ENCODE data around the gene TLR3.
"Not testable (repeated sequence)": the region's sequence is repeated elsewhere in the genome, so short reads cannot be mapped to it uniquely, and the experiment has no call there.

Gene TLR3

DNA sequence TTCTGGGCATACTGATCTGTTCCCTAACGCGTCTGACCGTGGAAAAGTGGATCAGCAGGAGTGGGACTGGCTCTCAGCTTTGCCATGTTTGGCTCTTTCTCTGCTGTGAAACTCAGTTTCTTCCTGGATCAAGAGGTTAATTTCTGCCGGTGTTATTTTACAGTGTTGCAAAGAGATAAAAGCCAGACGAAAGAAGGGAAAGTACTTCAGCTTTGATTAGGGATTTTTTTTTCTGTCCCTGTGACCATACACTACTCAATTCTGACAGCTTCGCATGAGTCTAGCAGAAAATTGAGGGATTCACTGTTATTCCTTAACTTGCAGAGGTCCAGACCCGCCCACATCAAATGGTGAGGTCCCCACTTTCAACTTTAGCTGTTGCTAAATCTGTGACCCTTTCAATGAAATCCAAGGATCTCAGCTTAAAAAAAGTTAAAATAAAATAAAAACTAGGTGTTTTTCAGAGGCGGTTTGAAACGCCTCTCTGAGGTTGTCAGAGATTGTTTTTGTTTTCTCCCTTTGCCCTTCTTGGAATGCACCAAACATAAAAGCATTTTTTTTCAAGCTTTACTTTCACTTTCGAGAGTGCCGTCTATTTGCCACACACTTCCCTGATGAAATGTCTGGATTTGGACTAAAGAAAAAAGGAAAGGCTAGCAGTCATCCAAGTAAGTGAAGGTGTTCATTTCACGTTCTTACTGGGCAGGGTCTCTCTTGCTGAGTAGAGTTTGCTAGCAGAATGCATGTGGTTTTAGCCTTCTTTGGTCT is at the start of gene TLR3:
Gene TLR3 (plus strand): TSS at position 576 of the 768 bp plus-strand sequence. CDS start 7,464 bp downstream, outside the sequence.
- DNase-seq: no peak

DNA sequence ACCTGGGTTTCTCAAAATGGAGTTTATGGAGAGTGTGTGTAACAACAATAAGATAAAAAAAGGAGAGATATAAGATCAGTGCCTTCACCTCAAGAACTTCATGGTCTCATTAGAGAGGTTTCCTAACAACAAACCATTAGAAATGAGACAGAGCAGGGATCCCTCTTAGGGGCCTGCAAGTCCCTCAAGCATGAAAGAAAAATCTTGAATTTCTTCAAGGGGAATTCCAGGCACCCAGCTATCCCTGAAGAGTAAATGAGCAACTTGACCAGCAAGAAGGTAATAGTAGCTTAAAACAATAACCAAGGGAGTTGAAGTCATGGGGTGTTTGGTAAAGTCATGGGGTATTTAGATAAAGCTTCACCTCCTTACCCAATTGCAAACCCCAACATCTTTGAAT is 49.7 kb upstream of the TLR3 start:
- DNase-seq: no peak

DNA sequence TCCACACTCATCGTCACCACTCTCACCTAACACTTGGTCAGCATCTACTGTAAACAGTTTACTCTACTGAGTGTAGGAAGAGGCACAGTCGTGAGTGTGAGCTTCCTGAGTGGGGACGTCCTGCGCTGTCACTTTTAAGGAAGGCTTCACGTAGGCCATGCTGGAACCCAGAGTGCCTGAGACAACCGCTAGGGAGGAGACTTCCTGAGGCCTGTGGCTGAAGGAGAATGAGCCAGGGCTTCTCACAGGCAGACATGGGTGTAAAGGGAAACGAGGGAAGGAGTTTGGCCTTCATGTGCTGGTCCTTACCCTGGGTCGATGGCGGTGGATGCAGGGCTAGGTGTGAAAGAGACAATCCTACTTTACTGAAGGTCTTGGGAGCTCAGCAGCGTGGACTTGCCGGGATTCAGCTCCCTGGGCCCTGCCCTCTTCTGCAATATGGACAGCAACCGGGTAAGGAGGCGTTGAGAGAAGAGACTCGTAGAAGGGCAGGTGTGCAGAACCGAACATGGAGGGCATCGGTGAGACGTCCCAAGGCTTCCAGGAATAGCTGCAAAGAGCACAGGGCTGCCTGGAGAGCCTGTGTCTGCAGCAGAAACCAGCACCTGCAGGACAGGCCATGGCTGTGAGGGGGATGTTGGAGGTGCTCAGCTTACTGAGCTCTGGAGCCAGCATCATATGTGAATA is 48.7 kb upstream of the TLR3 start:
- DNase-seq: no peak

DNA sequence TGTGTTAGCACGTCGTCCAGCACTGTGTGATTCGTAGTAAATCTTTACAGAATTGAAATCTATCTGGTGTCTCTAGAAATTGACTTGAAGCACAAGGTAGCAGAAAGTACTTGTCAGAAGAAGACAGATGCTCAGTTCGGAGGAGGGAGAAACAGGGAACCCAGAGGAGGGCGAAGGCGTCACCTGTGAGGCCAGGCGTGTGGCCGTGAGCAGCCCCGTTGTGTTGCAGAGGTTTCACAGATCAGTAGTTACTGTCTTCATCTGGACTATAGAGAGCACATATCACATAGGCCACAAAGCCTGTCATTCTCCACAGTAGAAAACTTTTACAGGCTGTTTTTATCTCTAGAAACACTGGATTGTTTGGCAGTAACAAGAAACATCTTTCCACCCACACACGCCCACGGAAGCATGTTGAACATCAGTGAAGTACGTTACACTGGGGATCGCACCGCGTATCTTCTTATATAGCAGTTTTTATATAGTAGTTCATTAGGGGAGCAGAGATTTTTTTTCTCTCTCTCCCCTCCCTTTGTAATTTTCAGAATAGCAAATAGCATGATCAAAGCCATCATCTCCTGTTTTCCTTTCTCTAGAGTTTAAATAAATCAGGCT is 48.1 kb upstream of the TLR3 start:
- no peak for DNase-seq

DNA sequence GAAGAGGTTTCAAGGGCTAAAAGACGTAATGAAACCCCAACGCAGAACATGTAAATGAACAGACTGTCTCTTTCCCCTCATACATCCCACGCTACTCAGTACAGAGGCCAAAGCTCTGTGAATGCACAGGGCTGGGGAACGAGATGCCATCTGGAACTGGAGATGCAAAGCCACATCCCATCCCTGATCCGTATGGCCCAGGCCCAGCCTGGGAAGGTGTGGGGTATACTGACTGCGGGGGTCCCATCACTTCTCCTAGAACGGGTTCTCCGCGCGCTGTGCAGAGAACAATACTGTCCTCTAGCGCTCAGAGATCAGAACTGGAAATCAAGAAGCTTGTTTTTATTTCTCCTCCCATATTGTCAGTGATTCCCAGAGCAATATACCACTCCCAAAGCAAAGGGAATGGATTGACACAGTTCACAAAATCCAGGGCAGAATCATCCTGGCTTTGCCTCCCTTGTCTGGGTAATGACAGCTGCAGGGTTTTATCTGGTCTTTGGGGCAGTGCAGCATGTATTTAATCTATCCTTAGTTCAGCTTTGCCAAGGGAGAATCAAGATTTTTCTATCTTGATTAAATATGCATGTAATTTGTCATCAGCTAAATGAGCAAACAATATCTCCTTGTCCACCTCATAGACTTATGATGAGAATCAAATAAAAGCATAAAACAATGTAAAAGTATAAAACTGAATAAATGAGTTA is 47.3 kb upstream of the TLR3 start:
- DNase-seq: no peak

DNA sequence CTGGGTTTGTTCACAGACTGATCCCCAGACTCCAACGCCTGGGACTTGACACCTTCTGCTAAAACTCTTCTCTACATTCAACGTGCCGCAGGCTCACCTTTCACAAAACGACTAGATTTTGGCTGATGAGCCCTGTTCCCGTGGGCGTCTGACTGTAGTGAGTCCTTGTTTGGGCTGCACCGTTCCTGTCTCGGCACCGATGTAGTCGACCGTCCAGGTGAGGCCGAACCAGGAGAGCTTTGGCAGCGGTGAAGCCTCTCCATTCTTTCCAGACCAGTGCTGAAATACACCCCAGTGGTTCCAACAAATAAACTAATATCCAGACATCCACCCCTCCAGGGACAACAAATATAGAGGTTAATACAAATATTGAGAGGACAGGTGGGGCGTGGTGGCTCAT is 45.0 kb upstream of the TLR3 start:
- no peak for DNase-seq

DNA sequence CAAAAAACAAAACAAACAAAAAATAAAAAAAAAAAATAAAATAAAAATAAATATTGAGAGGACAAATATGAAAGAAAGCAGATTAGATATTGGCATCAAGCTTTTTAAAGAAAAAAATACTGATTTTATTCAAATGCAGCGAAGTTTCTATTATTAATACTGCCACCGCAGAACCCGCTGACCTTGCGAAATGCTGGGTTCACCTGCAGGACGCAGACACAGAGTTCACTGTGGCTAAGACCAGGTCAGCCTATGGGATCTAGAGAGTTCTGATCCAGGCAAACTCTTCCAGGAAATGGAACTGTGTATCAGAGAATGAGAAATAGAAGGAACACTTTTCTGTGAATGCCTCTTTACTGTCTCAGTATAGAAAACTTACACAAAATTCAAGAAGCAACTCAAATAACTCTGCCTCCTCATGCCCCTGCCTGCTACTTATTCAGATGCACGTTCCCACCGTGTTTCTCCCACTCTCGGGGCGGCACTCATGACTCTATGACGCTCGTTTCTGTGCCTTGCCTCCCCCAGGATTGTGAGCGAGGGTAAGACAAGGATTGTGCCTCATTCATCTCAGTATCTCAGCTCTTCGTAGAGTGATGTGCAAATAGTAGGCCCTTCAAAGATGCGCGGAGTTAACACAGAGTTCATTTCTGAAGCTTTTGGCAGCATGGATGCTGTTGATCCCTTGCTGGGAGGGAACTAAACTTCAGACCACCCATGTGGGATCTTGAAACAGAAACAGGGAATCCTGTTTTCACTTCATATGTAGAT is 44.1 kb upstream of the TLR3 start:
- DNase-seq: no peak

DNA sequence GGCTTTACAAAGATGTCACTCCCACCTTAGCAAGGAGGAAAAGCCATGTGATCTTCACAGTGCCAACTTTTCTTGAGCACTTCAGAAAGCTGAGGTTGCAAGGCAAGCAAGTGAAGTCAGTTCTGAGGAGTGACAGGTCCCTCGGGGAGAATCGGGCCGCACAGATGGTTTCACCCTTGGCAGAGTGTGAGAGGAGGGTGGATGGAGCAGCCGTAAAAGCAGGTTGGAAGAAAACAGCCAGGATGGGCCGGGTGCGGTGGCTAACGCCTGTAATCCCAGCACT is 43.6 kb upstream of the TLR3 start:
- DNase-seq: no peak

DNA sequence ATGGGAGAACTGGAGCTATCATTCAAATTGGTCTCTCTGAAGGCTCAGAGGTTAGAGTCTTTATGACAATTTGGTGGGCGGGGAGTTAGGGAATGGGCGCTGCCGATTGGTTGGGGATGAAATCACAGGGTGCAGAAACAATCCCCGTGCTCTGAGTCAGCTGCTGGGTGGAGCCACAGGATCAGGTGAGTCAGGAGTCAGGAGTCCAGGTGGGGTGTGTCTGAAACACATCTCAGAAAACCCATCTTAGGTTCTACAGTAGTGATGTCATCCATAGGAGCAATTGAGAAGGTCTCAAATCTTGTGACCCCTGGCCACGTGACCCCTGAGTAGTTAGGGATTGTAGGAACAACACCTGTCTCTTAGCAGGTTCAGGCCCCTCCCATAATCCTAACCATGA is 41.6 kb upstream of the TLR3 start:
- DNase-seq: no peak

DNA sequence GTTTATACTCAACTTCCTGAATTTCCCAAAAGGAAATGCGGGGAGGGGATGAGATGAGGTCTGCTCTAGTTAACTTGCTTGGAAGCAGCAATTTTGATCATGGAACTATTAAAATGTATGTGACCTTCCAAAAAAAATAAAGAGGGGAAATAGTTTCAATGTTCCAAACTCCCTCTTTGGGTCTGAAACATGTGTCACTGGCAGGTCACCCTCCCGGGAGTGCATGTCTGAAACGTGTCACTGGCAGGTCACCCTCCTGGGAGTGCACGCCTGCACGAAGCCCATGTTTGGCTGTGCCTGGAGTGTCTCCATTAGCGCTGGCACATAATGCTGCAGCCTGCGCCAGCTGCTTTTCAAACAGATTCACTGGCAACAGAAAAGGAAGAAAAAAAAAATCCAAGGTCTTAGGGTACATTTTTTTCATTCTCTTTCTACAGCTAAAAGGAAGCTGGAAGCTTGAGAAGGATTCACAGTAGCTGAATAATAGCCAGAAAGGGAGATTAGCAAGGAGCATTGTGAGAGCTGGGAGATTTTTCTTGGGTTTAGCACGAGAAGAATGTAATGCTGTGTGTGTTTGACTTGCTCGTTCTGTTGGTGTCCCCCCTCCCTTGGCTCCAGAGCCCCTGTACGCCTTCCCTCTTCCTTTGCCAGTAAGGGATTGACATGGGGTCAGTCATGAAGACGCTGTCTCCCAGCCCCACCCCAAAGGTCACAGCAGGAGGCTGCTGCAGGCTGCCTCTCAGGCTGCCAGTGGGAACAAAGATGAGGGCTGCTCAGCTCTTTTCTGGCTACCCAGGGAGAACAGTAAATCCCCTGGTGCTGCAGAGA is 39.2 kb upstream of the TLR3 start:
- DNase-seq: no peak

DNA sequence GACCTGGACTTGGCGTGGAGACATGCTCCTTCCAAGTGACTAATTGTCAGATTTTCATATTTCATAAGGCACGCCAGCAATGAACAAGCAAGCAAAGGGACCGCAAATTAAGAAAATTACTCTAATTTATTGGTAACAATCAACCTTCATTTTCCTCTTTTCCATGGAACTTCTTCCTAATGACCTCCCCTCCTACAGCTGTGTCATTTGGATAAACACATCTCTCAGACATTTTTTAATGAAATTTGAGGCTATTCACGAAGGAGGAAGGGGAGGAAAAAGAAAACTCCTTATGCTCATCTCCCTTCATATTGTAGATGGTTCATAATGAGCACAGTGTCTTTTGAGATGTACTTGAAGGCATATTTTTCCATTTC is 38.6 kb upstream of the TLR3 start:
- no peak for DNase-seq

DNA sequence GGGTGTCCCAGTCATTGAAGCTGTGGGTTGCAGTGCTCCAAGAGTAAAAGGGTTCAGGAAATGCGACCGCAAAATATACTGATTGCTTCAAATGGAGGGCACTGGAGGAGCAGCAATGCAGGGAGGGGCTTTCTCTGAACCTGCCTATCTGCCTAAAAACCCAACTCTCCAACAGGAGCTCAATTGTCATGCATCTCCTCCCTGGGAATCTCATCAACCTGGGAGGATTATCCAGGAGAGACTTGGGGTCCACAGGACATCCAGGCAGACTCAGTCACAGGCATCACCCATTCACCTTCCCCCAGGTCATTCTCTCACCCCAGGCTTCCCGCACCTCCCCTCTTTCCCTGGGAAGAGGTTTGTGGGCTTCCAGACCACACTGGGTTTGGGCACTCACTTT is 38.2 kb upstream of the TLR3 start:
- DNase-seq: no peak

DNA sequence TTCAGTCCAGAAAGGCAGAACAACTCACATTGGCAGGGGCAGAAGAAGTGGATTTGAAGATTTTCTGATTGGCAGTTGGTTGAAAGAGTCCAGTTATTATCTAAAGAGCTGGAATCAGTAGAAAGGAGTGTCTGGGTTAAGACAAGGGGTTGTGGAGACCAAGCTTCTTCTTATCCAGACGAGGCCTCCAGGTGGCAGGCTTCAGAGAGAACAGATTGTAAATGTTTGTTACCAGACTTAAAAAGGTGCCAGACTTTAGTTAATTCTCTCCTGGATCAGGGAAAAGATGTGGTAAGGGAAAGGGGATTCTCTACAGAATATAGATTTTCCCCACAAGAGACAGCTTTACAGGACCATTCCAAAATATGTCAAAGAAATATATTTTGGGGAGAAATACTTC is 36.7 kb upstream of the TLR3 start:
- no peak for DNase-seq

DNA sequence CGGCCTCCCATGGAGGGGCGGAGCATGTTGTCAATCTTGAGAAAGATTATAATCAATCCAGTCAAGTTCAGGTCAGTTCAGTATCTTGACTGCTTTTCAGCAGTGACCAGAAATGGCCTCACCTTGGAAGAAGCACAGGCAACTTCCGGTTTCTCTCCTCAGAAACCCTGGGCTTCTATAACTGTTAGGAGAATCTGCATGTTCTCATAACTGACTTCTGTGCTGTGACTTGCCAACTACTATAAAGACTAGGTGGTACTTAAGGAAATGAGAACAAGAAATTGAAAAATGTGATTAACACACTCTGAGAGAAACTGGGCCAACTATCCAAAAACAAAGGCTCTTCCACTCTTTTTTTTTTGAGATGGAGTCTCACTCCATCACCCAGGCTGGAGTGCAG is 35.9 kb upstream of the TLR3 start:
- DNase-seq: no peak

DNA sequence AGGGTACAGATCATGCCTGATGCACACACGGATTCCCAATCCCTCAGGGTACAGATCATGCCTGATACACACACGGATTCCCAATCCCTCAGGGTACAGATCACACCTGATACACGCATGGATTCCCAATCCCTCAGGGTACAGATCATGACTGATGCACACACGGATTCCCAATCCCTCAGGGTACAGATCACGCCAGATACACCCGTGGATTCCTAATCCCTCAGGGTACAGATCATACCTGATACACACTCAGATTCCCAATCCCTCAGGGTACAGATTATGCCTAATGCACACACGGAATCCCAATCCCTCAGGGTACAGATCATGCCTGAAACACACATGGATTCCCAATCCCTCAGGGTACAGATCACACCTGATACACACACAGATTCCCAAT is 34.3 kb upstream of the TLR3 start:
- DNase-seq: not testable (repeated sequence)

DNA sequence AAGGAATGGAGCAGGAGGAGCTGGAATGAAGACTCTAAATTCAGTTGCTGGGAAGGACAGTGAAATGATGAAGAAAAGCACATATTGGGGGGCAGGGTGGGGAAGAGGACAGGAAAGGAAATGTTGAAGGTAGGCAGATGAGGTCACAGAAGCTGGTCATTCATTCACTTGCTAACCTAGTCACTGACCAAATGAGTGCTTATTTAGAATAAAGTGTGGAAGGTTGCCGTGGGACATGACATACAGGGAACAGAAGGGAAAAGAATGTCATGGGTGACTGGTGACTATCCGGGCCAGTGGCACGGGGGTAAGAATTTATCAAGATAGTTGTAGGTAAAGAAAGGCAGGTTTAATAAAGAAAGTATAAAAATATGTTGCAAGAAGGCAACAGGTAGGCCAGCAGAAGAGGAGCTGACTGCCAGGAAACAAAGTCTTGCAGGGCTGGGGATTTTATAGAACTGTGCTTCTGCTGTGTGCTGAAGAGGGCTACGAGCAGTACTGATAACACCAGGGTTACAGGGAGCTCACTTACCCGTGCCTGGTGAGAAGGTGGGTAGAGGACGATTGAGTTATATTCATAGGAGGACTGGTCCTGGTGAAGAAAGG is 31.9 kb upstream of the TLR3 start:
- DNase-seq: no peak

DNA sequence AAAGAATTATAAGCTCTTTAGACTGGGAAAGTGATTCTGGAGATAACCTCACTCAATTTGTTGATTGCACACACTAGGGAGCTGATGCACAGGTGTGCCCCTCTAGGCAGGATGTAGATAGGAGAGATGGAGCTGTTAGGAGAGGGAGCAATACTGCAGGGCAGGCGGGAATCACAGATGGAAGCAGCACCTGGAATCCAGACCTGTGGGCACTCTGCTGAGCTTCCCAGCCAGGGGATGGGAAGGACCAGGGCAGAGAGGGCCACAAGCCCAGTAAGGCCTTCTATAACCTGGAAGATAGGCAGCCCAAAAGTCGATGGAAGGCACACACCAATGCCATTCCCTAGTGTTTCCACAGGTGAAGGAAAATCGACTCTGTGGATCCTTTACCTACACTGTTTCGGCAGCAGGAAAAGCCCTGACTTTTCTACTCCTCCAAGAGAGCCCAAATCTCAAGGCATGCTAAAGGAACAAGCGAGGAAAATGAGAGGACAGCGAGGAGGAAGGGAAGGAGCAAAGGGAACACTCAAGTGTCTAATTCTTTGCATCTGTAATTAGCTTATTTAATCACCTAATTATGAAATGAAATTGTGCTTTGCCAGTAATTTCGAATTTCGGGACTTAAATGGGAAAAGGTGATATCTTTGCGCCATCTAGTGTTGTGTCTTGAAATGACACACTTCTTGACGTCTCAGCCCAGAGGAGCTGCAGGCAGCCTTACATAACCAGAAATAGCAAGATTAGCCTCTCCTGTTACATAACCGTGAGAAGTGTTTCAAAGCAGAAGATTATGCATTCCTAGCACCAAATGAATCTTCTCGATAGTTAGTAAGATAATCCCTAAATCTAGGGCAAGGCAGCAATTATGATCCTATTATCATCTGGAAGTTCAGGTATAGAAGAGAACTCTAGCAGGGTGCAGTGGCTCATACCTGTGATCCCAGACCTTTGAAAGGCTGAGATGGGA is 31.0 kb upstream of the TLR3 start:
- DNase-seq: no peak

DNA sequence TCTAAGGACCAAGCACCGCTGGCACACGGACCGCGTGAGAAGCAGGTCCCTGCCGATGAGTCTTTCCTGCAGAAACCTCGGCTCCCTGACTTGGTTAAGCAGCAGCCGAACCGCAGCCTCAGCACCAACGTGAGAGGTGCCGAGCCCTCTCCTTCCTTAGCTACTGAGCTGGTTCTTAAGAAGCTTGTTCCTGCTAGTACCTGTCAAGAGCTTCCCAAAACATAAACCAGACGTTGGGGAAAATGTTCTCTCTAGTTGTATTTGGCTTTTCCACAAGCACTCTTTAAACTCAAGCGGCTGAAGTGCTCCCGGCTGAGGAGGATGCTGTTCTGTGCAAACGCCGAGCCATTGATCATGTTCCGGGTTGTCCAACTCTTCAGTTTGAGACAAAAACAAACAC is 29.3 kb upstream of the TLR3 start:
- no peak for DNase-seq

DNA sequence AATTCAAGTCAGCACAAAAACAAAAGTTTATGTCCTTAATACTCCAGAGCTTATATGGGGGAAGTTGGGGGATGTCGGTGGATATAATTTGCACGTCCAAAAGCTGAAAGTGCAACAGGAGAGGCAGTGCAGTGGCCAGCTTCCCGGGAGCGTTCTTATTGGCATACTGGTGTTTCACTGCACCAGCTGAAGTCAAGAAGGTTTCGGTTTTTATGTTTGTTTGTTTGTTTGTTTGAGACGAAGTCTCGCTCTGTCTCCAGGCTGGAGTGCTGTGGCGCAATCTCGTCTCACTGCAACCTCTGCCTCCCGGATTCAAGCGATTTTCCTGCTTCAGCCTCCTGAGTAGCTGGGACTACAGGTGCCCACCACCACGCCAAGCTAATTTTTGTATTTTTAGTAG is 28.6 kb upstream of the TLR3 start:
- no peak for DNase-seq

DNA sequence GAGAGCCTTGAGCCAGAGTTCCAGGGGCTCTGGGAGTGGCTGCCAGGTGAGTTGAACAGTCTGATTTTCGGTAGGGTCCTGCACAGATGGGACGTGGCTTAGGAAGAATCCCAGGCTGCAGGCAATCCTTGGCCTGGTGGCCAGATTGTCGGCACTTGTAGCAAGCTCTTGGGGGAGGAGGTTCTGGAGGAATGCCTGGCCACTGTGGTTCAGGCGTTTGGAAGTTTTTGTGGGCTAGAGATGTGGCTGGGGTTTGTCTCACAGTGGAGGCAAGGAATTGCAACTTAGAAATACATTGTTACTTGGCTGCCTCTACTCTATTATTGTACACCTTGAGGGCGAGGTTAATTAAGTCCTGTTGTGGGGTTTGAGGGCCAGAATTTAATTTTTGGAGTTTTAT is 21.5 kb upstream of the TLR3 start:
- not testable (repeated sequence) for DNase-seq

DNA sequence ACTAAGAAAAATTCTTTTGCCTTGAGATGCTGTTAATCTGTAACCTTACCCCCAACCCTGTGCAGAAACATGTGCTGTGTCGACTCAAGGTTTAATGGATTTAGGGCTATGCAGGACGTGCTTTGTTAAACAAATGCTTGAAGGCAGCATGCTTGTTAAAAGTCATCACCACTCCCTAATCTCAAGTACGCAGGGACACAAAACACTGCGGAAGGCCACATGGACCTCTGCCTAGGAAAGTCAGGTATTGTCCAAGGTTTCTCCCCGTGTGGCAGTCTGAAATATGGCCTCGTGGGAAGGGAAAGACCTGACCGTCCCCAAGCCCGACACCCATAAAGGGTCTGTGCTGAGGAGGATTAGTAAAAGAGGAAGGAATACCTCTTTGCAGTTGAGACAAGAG is 18.8 kb upstream of the TLR3 start:
- not testable (repeated sequence) for DNase-seq
